Measurements from ENCODE around the gene ZNF556. TPM values are rescaled to one million over a fixed set of nuclear protein-coding genes. Genes with fewer than 3 reads are reported as not detected.

Gene ZNF556
- total RNA-seq, 2 experiments from 2014 or later = not detected

DNA sequence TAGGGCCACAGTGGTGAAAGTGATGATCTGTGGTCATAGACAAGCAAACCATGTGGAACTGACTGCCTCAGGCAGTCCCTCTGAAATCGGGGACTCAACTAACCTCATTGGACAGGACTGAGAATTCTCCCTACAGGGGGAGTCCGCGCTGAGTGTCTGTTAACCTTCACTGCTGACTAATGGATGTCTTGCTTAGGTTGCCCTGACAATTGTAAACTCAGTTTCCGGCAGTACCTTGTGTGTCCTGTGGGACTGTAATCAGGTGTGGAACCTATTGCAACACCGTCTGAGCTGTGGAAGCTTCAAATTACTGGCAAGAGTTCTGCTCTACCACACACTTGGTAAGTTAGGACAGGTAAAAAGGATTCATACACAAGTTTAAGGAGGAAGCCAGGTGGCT lies 55.9 kb downstream of the ZNF556 start:
- ChIA-PET POLR2A (no interaction called here), CTCF (interaction anchor here (0.7 to 2.7 kb wide), 3 partner anchors 11 to 38 kb away, joined by 3 to 10 read pairs (median 3); no protein-coding TSS in a partner anchor)
- no peak for DNase-seq
- Mint-ChIP-seq H3K36me3 (ENCODE audit: low read depth) (peaks cover 26% of the 10 kb centered on the region), H3K4me1 (ENCODE audit: low read depth) (no peaks in the 10 kb centered on the region), H3K9me3 (ENCODE audit: insufficient read depth) (peaks cover 10% of the 10 kb centered on the region), H3K27me3 (ENCODE audit: low read depth) (no peaks in the 10 kb centered on the region), H3K4me3 (no peak overlapping the region), H3K27ac (no peak overlapping the region)
- ATAC-seq = no peak

GRCh38 chr19:2923510-2923909 lies 56.4 kb downstream of the ZNF556 start:
- ATAC-seq = no peak
- no peak overlapping the region for H3K4me3 Mint-ChIP-seq
- ChIA-PET POLR2A (interaction anchor here (0.9 kb wide), 1 partner anchor 27 kb away, joined by 3 read pairs; no protein-coding TSS in a partner anchor), CTCF (interaction anchor here (0.6 to 2.7 kb wide), 4 partner anchors 10 to 710 kb away, joined by 3 to 10 read pairs (median 4); no protein-coding TSS in a partner anchor)
- H3K27me3 Mint-ChIP-seq (ENCODE audit: low read depth) = no peaks in the 10 kb centered on the region
- no peaks in the 10 kb centered on the region for H3K4me1 Mint-ChIP-seq (ENCODE audit: low read depth)
- H3K9me3 Mint-ChIP-seq (ENCODE audit: insufficient read depth) = peaks cover 6% of the 10 kb centered on the region
- peaks cover 22% of the 10 kb centered on the region for H3K36me3 Mint-ChIP-seq (ENCODE audit: low read depth)
- no peak for DNase-seq
- no peak overlapping the region for H3K27ac Mint-ChIP-seq

- DNase-seq (no peak), ATAC-seq (no peak)
- Mint-ChIP-seq H3K27ac (no peak overlapping the region), H3K4me1 (ENCODE audit: low read depth) (no peaks in the 10 kb centered on the region), H3K9me3 (ENCODE audit: insufficient read depth) (peaks cover 8% of the 10 kb centered on the region), H3K36me3 (ENCODE audit: low read depth) (peaks cover 16% of the 10 kb centered on the region), H3K4me3 (no peak overlapping the region), H3K27me3 (ENCODE audit: low read depth) (no peaks in the 10 kb centered on the region)
- POLR2A ChIA-PET = no interaction called here
- CTCF ChIA-PET = no interaction called here
Observed at GRCh38 chr19:2926341-2927031, 59.4 kb downstream of the ZNF556 start.

GRCh38 chr19:2927032-2927430 lies 59.9 kb downstream of the ZNF556 start:
- POLR2A ChIA-PET = no interaction called here

More at GRCh38 chr19:2927032-2927430, 59.9 kb downstream of the ZNF556 start:
- no peaks in the 10 kb centered on the region for H3K4me1 Mint-ChIP-seq (ENCODE audit: low read depth)
- no peaks in the 10 kb centered on the region for H3K27me3 Mint-ChIP-seq (ENCODE audit: low read depth)
- H3K9me3 Mint-ChIP-seq (ENCODE audit: insufficient read depth) = peaks cover 10% of the 10 kb centered on the region
- CTCF ChIA-PET = no interaction called here
- no peak for DNase-seq
- ATAC-seq = no peak
- peaks cover 18% of the 10 kb centered on the region for H3K36me3 Mint-ChIP-seq (ENCODE audit: low read depth)
- H3K4me3 Mint-ChIP-seq = no peak overlapping the region
- no peak overlapping the region for H3K27ac Mint-ChIP-seq

Other genes starting within 250 kb of the ZNF556 start
- gene GNG7, start 164.6 kb upstream of the ZNF556 start, total RNA-seq = under 1 TPM; 0.08 to 0.13 TPM
- not detected for gene DIRAS1, start 146.0 kb upstream of the ZNF556 start, total RNA-seq
- gene SLC39A3, start 127.3 kb upstream of the ZNF556 start, total RNA-seq = 10 to 100 TPM; 28.1 to 38.2 TPM
- gene SGTA, start 84.1 kb upstream of the ZNF556 start, total RNA-seq = 10 to 100 TPM; 51.0 to 51.1 TPM
- 100 to 1,000 TPM; 106 to 121 TPM for gene THOP1, start 81.8 kb upstream of the ZNF556 start, total RNA-seq
- gene ZNF554, start 47.5 kb upstream of the ZNF556 start, total RNA-seq = 1 to 10 TPM; 2.1 to 2.5 TPM
- gene ZNF555, start 25.9 kb upstream of the ZNF556 start, total RNA-seq = 1 to 10 TPM; 1.9 to 2.6 TPM
- gene ZNF57, start 33.6 kb downstream of the ZNF556 start, total RNA-seq = 1 to 10 TPM; 4.0 to 4.5 TPM
- gene ZNF77, start 77.6 kb downstream of the ZNF556 start, total RNA-seq = 1 to 10 TPM; 3.7 to 4.3 TPM
- gene TLE6, start 110.2 kb downstream of the ZNF556 start, total RNA-seq = 1 to 10 TPM; 2.0 to 2.7 TPM
- under 1 TPM; 0.24 to 0.57 TPM for gene TLE2, start 161.9 kb downstream of the ZNF556 start, total RNA-seq
- gene TLE5, start 195.2 kb downstream of the ZNF556 start, total RNA-seq = 100 to 1,000 TPM; 635 to 655 TPM
- gene GNA11, start 227.0 kb downstream of the ZNF556 start, total RNA-seq = under 1 TPM; 0.08 to 0.71 TPM

Measured in activated CD8-positive, alpha-beta T cell treated with anti-CD3 and anti-CD28 coated beads, Interleukin-2, amount 10 ng/mL, durations not matched to agents 7 days and 5 days (primary cell).